ENCODE data around the gene OR8B3.

Gene OR8B3, protein sequence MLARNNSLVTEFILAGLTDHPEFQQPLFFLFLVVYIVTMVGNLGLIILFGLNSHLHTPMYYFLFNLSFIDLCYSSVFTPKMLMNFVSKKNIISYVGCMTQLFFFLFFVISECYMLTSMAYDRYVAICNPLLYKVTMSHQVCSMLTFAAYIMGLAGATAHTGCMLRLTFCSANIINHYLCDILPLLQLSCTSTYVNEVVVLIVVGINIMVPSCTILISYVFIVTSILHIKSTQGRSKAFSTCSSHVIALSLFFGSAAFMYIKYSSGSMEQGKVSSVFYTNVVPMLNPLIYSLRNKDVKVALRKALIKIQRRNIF

DNA sequence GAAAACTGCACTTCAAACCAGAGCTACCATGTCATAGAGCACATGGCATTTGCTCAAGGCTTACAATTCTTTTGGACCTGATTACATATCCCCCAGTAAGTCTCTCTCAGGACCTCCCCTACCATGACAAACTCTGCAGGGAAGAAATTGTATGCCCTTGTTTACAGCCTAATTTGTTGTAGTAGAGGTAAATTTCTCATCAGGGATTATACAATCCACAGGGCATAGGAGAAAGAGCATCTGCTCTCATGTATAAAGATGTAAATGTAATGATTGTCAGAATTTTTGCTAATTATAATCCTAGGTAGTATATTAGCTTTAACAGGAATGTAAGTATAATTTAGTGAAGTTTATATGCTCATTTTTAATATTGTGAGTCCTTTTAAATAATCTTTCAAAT is at the start of gene OR8B3:
Gene OR8B3, minus strand, starts transcription at position 101 of the 400 bp plus-strand sequence. CDS start 1,673 bp downstream, outside the sequence.
- TF ChIP-seq, protein P1, sequence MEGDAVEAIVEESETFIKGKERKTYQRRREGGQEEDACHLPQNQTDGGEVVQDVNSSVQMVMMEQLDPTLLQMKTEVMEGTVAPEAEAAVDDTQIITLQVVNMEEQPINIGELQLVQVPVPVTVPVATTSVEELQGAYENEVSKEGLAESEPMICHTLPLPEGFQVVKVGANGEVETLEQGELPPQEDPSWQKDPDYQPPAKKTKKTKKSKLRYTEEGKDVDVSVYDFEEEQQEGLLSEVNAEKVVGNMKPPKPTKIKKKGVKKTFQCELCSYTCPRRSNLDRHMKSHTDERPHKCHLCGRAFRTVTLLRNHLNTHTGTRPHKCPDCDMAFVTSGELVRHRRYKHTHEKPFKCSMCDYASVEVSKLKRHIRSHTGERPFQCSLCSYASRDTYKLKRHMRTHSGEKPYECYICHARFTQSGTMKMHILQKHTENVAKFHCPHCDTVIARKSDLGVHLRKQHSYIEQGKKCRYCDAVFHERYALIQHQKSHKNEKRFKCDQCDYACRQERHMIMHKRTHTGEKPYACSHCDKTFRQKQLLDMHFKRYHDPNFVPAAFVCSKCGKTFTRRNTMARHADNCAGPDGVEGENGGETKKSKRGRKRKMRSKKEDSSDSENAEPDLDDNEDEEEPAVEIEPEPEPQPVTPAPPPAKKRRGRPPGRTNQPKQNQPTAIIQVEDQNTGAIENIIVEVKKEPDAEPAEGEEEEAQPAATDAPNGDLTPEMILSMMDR (conservative IDR thresholded peaks at IDR 0.05; ENCODE audit: low read depth), result no peak
- DNase-seq (ENCODE audit: low spot score), result no peak
- H3K27ac ChIP-seq, result no peak within 1 kb of the TSS
- POLR2A ChIA-PET (ENCODE audit: low non-redundant PET), result no interaction called here
- CTCF ChIA-PET, result no interaction called here

DNA sequence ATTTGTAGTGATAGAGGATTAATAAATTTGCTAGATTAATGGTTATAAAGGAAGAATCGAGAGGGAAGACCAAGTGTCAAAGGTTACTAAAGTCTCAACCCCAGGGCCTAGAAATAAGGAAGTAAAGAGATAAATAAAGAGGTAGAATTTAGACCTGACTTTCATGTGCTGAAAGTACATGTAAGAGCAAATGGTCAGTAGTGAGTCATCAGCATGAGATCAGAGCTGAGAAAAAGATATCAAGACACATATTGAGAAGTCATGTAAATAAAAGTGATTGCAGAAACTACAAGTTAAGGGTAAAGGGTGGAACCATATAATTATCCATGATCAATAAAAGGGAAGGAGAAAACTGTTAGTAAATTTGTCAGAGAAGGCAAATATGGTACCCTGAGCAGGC is 48.1 kb upstream of the OR8B3 start:
- CTCF ChIA-PET, result interaction anchor here (0.6 to 0.9 kb wide), 2 partner anchors 139 to 1437 kb away, joined by 3 to 6 read pairs; no protein-coding TSS in a partner anchor
- no peak overlapping the region for H3K27ac ChIP-seq
- TF ChIP-seq, protein P1 (conservative IDR thresholded peaks at IDR 0.05; ENCODE audit: low read depth), result no peak
- no peak for DNase-seq (ENCODE audit: low spot score)
- POLR2A ChIA-PET (ENCODE audit: low non-redundant PET), result no interaction called here

DNA sequence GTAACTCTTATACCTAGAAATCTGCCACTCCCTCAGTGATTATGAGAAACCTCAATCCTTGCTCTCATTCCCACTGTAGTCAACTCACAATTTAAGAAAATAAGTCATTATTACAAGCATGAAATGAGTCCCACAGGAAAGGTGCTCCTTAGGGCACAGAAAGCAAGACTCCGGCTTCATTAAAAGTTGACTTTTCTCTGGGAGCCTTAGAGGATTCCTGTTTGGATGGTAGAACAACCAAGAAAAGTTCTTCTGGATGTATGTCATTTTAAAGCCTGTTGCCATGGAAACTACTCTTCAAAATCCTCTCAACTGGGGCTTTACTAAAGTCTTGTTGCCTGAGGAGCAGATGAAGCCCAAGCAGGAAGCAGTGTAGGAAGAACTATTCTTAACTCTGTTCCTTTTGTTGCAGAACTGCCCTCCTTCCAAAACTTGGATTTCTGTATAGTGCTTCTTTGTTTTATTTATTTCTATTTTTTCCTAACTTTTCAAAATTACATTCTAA is 46.9 kb upstream of the OR8B3 start, which contains the start of gene OR8B8:
Gene OR8B8, minus strand, starts transcription at position 51 of the 505 bp plus-strand sequence. CDS start 4,611 bp downstream, outside the sequence.
- TF ChIP-seq, protein P1 (conservative IDR thresholded peaks at IDR 0.05; ENCODE audit: low read depth), result no peak
- POLR2A ChIA-PET (ENCODE audit: low non-redundant PET), result no interaction called here
- CTCF ChIA-PET, result interaction anchor here (0.9 kb wide), 1 partner anchor 140 kb away, joined by 3 read pairs; no protein-coding TSS in a partner anchor
- no peak within 1 kb of the TSS for H3K27ac ChIP-seq
- no peak for DNase-seq (ENCODE audit: low spot score)

DNA sequence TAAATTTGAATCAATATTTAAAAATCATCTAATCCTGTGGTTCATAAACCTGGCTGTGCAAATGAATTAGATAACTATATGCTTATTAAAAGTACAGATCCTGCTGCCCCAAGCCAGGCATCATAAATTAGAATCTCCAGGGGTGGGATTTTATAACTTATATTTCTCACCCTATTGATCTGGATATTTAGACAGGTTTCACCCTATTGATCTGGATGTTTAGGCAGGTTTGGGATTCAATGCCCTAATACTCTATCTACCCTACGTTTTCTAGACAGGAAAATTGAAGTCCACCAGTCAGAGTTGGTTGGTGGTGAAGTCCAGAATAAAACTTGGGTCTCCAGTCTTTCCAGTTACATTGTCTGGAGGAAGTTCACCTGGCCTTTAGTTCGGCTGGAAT is 44.0 kb upstream of the OR8B3 start:
- ChIA-PET POLR2A (ENCODE audit: low non-redundant PET) (no interaction called here), CTCF (no interaction called here)
- DNase-seq (ENCODE audit: low spot score), result no peak
- TF ChIP-seq, protein P1 (conservative IDR thresholded peaks at IDR 0.05; ENCODE audit: low read depth), result no peak
- no peak overlapping the region for H3K27ac ChIP-seq

DNA sequence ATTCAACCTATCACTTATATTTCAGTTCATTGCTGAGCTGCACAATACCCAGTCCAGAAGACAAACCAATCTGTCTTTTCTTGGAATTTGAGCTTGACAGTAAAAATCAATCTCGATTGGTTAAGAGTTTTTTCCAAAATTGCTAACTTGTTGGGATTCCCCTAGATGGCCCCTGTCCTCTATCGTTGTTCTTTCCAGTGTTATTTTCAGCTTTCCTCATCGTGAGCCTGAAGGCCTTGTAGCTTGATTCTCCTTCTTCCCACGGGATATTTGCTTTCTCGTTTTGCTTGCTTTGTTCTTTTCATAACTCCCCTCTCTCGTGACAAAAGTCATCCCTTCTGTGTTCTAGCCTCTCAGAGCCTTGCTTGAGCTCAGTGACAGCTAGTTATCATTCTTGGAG is 43.6 kb upstream of the OR8B3 start:
- CTCF ChIA-PET, result no interaction called here
- TF ChIP-seq, protein P1 (conservative IDR thresholded peaks at IDR 0.05; ENCODE audit: low read depth), result no peak
- H3K27ac ChIP-seq, result no peak overlapping the region
- POLR2A ChIA-PET (ENCODE audit: low non-redundant PET), result no interaction called here
- DNase-seq (ENCODE audit: low spot score), result no peak

DNA sequence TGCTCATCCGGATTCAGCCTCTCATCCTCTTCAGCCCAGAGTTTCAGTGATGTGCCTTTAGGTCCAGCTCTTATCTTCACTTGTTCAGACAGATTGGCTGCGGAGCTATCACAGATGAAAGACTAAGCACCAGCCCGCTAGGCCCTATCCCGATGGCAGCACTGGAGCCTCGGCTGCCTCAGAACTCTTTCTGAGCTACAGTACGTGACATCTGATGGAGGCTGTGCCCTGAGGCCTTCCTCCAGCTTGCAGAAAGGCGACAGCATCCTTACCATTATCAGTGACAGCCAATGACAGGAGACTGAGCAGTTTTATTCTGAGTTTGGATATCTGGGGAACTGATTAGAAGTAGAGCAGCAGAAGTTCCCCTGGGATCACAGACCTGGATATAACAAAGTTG is 42.7 kb upstream of the OR8B3 start:
- CTCF ChIA-PET, result no interaction called here
- no peak overlapping the region for H3K27ac ChIP-seq
- TF ChIP-seq, protein P1 (conservative IDR thresholded peaks at IDR 0.05; ENCODE audit: low read depth), result no peak
- no peak for DNase-seq (ENCODE audit: low spot score)
- POLR2A ChIA-PET (ENCODE audit: low non-redundant PET), result no interaction called here

All from RWPE1 (cell line).